Measurements from ENCODE around the gene CORO1C.

CORO1C gene

GRCh38 chr12:108729612-108730364 is 1.5 kb downstream of the CORO1C start:
- no peaks in the 10 kb centered on the region for H3K9me3 ChIP-seq (ENCODE audit: insufficient read depth, low read length, severe bottlenecking)
- TF ChIP-seq, protein P1, sequence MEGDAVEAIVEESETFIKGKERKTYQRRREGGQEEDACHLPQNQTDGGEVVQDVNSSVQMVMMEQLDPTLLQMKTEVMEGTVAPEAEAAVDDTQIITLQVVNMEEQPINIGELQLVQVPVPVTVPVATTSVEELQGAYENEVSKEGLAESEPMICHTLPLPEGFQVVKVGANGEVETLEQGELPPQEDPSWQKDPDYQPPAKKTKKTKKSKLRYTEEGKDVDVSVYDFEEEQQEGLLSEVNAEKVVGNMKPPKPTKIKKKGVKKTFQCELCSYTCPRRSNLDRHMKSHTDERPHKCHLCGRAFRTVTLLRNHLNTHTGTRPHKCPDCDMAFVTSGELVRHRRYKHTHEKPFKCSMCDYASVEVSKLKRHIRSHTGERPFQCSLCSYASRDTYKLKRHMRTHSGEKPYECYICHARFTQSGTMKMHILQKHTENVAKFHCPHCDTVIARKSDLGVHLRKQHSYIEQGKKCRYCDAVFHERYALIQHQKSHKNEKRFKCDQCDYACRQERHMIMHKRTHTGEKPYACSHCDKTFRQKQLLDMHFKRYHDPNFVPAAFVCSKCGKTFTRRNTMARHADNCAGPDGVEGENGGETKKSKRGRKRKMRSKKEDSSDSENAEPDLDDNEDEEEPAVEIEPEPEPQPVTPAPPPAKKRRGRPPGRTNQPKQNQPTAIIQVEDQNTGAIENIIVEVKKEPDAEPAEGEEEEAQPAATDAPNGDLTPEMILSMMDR (IDR thresholded peaks at IDR 0.05; ENCODE audit: borderline replicate concordance, extremely low read depth, low read length, poor library complexity, severe bottlenecking), result no peak
- no peak for TF ChIP-seq EZH2 (IDR thresholded peaks at IDR 0.05; ENCODE audit: borderline replicate concordance, low read depth, low read length, severe bottlenecking)
- H3K9ac ChIP-seq (ENCODE audit: low read depth, low read length), result peak overlapping the region; percentile 88
- peak overlapping the region; percentile 81 to 88; a peak in 3 of 4 replicates for H3K4me3 ChIP-seq (ENCODE audit: low read depth in 1 of 2, low read length in 2 of 2)
- DNase-seq, result no peak
- peak overlapping the region; percentile 68 for H2AFZ ChIP-seq (ENCODE audit: low read depth, low read length)
- no peaks in the 10 kb centered on the region for H3K27me3 ChIP-seq (ENCODE audit: insufficient read depth, low read length, poor library complexity)
- H3K79me2 ChIP-seq (ENCODE audit: insufficient read depth, low read length), result peaks cover 59% of the 10 kb centered on the region
- ATAC-seq (ENCODE audit: insufficient read depth, low read depth), result no peak
- H3K36me3 ChIP-seq (ENCODE audit: insufficient read depth, low read length), result no peaks in the 10 kb centered on the region; the same call in none of the 2 replicates
- H3K4me1 ChIP-seq (ENCODE audit: insufficient read depth, low read length), result peaks cover 44% of the 10 kb centered on the region
- H3K4me2 ChIP-seq (ENCODE audit: insufficient read depth, low read length), result peak overlapping the region; percentile 72
- peak overlapping the region; percentile 80 for H3K27ac ChIP-seq (ENCODE audit: low read length)
- peaks cover 25% of the 10 kb centered on the region for H4K20me1 ChIP-seq (ENCODE audit: insufficient read depth, low read length)

- Histone ChIP-seq H3K9ac (ENCODE audit: low read depth, low read length) (peak overlapping the region; percentile 88; the same call in 1 of the 2 replicates), H3K4me3 (ENCODE audit: low read depth in 1 of 2, low read length in 2 of 2) (peak overlapping the region in 1 of 2 experiments; percentile 88; a peak in 2 of 4 replicates), H3K4me2 (ENCODE audit: insufficient read depth, low read length) (peak overlapping the region; percentile 72), H4K20me1 (ENCODE audit: insufficient read depth, low read length) (peaks cover 30% of the 10 kb centered on the region), H3K27me3 (ENCODE audit: insufficient read depth, low read length, poor library complexity) (no peaks in the 10 kb centered on the region), H3K79me2 (ENCODE audit: insufficient read depth, low read length) (peaks cover 67% of the 10 kb centered on the region), H3K9me3 (ENCODE audit: insufficient read depth, low read length, severe bottlenecking) (no peaks in the 10 kb centered on the region), H3K36me3 (ENCODE audit: insufficient read depth, low read length) (no peaks in the 10 kb centered on the region; the same call in none of the 2 replicates), H2AFZ (ENCODE audit: low read depth, low read length) (no peak overlapping the region), H3K27ac (ENCODE audit: low read length) (peak overlapping the region; percentile 80; the same call in 1 of the 2 replicates), H3K4me1 (ENCODE audit: insufficient read depth, low read length) (peaks cover 50% of the 10 kb centered on the region)
- ATAC-seq (ENCODE audit: insufficient read depth, low read depth), result no peak
- no peak for TF ChIP-seq EZH2 (IDR thresholded peaks at IDR 0.05; ENCODE audit: borderline replicate concordance, low read depth, low read length, severe bottlenecking)
- TF ChIP-seq, protein P1 (IDR thresholded peaks at IDR 0.05; ENCODE audit: borderline replicate concordance, extremely low read depth, low read length, poor library complexity, severe bottlenecking), result no peak
- DNase-seq, result no peak
Observed at GRCh38 chr12:108728820-108729611, 2.3 kb downstream of the CORO1C start.

- Histone ChIP-seq H4K20me1 (ENCODE audit: insufficient read depth, low read length) (peaks cover 38% of the 10 kb centered on the region), H3K4me1 (ENCODE audit: insufficient read depth, low read length) (peaks cover 51% of the 10 kb centered on the region), H3K4me2 (ENCODE audit: insufficient read depth, low read length) (peak overlapping the region; percentile 72), H3K27ac (ENCODE audit: low read length) (no peak overlapping the region; the same call in 1 of the 2 replicates), H3K79me2 (ENCODE audit: insufficient read depth, low read length) (peaks cover 76% of the 10 kb centered on the region), H2AFZ (ENCODE audit: low read depth, low read length) (no peak overlapping the region), H3K9ac (ENCODE audit: low read depth, low read length) (no peak overlapping the region), H3K9me3 (ENCODE audit: insufficient read depth, low read length, severe bottlenecking) (no peaks in the 10 kb centered on the region), H3K4me3 (ENCODE audit: low read depth in 1 of 2, low read length in 2 of 2) (no peak overlapping the region), H3K27me3 (ENCODE audit: insufficient read depth, low read length, poor library complexity) (no peaks in the 10 kb centered on the region), H3K36me3 (ENCODE audit: insufficient read depth, low read length) (no peaks in the 10 kb centered on the region; the same call in none of the 2 replicates)
- no peak for DNase-seq
- ATAC-seq (ENCODE audit: insufficient read depth, low read depth), result peak; percentile 13
- no peak for TF ChIP-seq EZH2 (IDR thresholded peaks at IDR 0.05; ENCODE audit: borderline replicate concordance, low read depth, low read length, severe bottlenecking)
- TF ChIP-seq, protein P1 (IDR thresholded peaks at IDR 0.05; ENCODE audit: borderline replicate concordance, extremely low read depth, low read length, poor library complexity, severe bottlenecking), result no peak
Observed at GRCh38 chr12:108727868-108728735, 3.2 kb downstream of the CORO1C start.

All from DND-41 (cell line).